COLO668 (cell line): Measurements from ENCODE around the gene TRIM77.
"Not testable (repeated sequence)": the region's sequence is repeated elsewhere in the genome, so short reads cannot be mapped to it uniquely, and the experiment has no call there.

Experiments used
- DNase-seq: peaks from one replicate; lab custom pipeline; 2025; ENCODE audit not compliant: unreplicated experiment; lab: John Stamatoyannopoulos, UW

TRIM77 gene, protein sequence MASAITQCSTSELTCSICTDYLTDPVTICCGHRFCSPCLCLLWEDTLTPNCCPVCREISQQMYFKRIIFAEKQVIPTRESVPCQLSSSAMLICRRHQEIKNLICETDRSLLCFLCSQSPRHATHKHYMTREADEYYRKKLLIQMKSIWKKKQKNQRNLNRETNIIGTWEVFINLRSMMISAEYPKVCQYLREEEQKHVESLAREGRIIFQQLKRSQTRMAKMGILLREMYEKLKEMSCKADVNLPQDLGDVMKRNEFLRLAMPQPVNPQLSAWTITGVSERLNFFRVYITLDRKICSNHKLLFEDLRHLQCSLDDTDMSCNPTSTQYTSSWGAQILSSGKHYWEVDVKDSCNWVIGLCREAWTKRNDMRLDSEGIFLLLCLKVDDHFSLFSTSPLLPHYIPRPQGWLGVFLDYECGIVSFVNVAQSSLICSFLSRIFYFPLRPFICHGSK

DNA sequence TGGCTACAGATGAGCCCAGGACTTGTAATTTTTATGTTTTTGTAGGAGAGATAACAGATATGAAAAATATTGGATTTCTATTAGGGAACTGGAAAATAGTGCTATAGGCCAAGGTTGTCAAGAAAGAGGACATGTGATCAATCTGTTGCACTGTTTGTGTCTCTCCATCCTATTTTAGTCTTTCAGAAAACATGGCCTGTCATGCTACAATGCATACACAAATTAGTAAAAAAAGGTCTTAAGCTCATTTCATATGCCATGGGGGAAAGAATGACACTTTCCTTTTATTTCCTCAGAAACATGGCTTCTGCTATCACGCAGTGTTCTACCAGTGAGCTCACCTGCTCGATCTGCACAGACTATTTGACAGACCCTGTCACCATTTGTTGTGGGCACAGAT, at the start of gene TRIM77:
TSS of gene TRIM77 (plus strand) at position 301 of the 400 bp plus-strand sequence. CDS start at position 301, 0 bp downstream.
- not testable (repeated sequence) for DNase-seq

GRCh38 chr11:89667001-89667400, 43.1 kb upstream of the TRIM77 start:
- no peak for DNase-seq

DNA sequence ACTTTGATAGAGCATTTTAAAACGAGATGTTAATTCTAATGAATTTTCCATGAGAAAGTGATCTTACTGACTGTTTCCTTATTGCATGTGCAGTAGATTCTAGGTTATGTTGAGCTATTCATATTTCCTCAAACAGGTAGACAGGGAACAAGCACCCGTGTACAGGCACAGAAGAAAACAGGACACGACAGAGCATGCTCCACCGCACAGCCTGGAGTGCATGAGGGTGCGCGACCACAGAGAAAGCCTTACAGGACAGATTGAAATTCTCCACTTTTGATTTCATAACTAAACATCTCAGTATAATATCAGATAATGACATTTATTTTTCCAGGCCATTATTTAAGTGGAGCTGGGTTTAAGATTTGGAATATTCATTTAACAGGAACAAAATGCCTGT, 41.9 kb upstream of the TRIM77 start:
- DNase-seq: not testable (repeated sequence)

GRCh38 chr11:89669586-89669985, 40.5 kb upstream of the TRIM77 start:
- DNase-seq: not testable (repeated sequence)

GRCh38 chr11:89669993-89670669, 40.0 kb upstream of the TRIM77 start:
- DNase-seq: not testable (repeated sequence)

DNA sequence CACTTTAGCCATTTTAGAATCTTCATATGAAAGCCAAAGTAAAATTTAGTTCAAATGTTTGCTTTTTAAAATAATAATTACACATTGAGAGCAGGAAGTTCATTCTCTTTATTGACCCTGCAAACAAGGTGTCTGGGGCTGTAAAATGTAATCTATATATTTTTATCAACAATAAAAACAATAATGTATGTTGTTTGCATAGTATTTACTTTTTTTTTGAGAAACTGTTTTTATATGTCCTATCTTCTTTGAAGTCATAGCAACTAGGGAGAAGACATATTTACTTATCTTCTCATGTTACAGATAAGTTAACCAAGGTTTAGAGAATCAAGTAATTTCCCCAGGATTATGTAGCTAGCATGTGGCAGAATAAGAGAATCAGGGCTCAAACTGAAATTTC, 37.6 kb upstream of the TRIM77 start:
- DNase-seq: not testable (repeated sequence)

- not testable (repeated sequence) for DNase-seq
These were observed 36.7 kb upstream of the TRIM77 start for GRCh38 chr11:89673380-89673779.

DNA sequence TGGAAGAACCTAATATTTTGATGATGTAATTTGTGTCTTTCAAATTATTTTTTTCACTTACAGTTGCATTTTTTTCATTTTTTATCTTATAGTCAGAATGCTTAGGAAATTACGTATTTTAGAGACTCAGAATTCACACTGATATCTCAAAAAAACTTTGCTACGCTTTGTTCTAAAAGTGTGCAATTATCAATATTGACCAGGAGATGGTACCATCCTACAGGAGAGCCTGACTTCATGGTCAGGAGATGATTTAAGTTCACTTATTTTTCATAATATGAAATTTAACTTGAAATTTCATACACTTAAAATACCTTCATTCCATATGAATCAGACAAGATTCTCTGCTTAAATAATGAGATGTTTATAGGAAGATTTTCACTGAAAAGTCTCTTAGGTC, 34.7 kb upstream of the TRIM77 start:
- DNase-seq: not testable (repeated sequence)

DNA sequence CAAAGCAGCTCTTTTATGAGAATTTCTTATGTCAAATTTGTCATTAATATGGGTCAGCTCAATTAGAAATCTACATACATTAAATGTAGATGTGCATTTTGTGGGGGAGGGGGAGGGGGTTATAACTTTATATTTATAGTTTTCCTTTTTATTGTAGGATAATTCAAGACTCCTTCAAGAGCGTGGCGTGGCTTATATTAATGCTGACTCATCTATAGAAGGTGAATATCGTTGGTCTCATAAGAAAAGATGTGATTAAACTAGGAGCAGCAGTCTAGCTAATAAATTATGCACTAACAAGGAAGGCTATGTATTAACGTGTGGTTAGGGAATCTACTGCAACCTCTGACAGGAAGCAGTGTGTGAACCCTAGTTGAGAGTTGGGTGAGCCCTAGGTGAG, 34.2 kb upstream of the TRIM77 start:
- not testable (repeated sequence) for DNase-seq

- not testable (repeated sequence) for DNase-seq
These were observed 3.0 kb upstream of the TRIM77 start for GRCh38 chr11:89707080-89707479.

GRCh38 chr11:89724866-89725498, 14.9 kb downstream of the TRIM77 start:
- DNase-seq: not testable (repeated sequence)

DNA sequence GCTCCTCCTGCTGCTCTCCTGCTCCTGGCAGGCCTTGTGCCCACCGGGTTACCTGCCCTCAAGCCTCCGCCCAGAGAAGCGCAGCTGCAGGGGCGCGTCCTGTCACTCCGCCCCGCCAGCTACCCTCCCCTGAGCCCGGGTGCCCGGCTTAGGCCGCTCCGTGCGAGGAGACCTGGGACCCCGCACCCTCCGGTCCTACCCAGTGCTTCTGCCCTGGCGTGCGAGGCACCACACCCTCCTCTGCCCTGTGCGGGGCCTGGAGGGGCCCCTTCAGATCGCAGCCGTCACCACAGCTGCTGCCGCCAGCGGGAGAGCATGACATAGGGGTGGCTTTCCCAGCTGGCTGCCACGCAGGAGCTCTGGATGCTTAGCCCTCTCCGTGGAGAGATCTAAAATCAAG, 20.1 kb downstream of the TRIM77 start:
- not testable (repeated sequence) for DNase-seq

DNA sequence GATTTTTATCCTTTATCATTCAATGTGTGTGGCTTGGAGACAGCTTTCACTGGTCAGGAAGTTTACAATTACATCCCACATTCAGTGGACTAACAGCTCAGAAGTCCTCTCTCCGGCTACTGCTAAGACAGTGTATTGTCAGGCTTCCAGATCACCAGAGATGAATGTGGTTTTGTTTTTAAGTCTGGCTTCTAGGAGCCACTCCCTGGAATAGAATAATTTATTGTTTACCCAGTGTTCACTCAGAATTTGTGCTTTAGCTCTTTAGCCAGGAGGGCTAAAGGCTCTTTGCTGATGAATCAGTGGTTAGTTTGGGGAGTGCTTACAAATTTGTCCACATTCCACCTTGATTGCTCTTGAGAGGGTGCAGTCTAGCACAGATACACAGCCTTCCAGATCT, 26.5 kb downstream of the TRIM77 start:
- no peak for DNase-seq

- DNase-seq: no peak
These were observed 27.0 kb downstream of the TRIM77 start for GRCh38 chr11:89737116-89737515.

GRCh38 chr11:89741406-89741805, 31.3 kb downstream of the TRIM77 start:
- not testable (repeated sequence) for DNase-seq

DNA sequence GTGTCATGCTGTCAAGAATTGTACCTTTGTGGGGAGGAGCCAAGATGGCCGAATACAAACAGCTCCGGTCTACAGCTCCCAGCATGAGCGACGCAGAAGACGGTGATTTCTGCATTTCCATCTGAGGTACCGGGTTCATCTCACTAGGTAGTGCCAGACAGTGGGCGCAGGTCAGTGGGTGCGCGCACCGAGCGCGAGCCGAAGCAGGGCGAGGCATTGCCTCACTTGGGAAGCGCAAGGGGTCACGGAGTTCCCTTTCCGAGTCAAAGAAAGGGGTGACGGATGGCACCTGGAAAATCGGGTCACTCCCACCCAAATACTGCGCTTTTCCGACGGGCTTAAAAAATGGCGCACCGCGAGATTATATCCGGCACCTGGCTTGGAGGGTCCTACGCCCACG, 34.1 kb downstream of the TRIM77 start:
- DNase-seq: not testable (repeated sequence)

- DNase-seq: not testable (repeated sequence)
These were observed 40.7 kb downstream of the TRIM77 start for GRCh38 chr11:89750822-89751221.
